ENCODE measurements around the gene FMNL2.

FMNL2 gene

DNA sequence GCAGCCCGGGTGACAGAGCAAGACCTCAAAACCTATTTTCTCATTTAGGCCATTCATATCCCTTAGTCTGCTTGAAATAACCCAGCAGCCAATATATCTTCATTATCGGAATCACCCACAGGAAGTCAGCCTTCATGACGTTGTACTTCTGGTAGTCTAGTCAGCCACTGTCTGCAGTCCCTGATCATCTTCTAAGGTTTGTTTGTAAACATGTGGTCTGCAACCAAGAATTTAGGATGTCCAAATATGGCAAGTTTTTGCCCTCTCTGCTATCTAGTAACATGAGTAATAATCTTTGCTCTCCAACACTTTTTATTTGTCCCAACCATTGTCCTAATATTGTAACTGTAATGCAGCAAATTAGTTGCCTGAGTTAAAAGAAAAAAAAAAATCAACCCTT is 289.8 kb downstream of the FMNL2 start:
- Histone ChIP-seq H3K9me3 (no peaks in the 10 kb centered on the region), H3K4me1 (ENCODE audit: control insufficient read depth in 1 of 2, insufficient read depth in 1 of 2, low read depth in 1 of 2, low read length in 1 of 2) (peaks cover 0 to 4% of the 10 kb centered on the region in 2 experiments), H3K27ac (no peak overlapping the region), H3K36me3 (no peaks in the 10 kb centered on the region), H3K27me3 (no peaks in the 10 kb centered on the region), H3K4me3 (ENCODE audit: low read depth in 1 of 2, low read length in 1 of 2) (no peak overlapping the region)
- TF ChIP-seq, protein P1, sequence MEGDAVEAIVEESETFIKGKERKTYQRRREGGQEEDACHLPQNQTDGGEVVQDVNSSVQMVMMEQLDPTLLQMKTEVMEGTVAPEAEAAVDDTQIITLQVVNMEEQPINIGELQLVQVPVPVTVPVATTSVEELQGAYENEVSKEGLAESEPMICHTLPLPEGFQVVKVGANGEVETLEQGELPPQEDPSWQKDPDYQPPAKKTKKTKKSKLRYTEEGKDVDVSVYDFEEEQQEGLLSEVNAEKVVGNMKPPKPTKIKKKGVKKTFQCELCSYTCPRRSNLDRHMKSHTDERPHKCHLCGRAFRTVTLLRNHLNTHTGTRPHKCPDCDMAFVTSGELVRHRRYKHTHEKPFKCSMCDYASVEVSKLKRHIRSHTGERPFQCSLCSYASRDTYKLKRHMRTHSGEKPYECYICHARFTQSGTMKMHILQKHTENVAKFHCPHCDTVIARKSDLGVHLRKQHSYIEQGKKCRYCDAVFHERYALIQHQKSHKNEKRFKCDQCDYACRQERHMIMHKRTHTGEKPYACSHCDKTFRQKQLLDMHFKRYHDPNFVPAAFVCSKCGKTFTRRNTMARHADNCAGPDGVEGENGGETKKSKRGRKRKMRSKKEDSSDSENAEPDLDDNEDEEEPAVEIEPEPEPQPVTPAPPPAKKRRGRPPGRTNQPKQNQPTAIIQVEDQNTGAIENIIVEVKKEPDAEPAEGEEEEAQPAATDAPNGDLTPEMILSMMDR (IDR thresholded peaks at IDR 0.05) = no peak

DNA sequence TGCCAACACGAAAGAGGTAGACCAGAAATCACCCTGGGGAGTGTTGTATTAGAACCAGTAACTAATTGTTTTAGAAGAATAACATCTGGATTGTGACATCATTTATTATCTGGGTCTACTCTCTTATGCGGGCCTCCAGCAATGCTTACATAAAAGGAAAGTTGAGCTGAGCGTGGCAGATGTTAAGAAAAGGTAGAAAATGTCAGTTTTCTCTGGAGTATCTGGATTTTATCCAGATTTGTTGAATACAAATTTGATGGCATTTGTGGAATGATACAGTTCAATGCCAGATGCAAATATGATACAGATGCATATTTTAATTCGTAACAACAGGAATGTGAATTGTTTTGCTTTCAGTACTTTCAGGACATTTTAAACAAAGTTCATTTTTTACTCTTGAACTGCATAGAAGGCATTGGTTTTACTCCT is 292.0 kb downstream of the FMNL2 start:
- Histone ChIP-seq H3K4me3 (ENCODE audit: low read depth in 1 of 2, low read length in 1 of 2) (no peak overlapping the region), H3K27ac (no peak overlapping the region), H3K27me3 (no peaks in the 10 kb centered on the region), H3K36me3 (no peaks in the 10 kb centered on the region), H3K9me3 (no peaks in the 10 kb centered on the region), H3K4me1 (ENCODE audit: control insufficient read depth in 1 of 2, insufficient read depth in 1 of 2, low read depth in 1 of 2, low read length in 1 of 2) (peaks cover 0 to 4% of the 10 kb centered on the region in 2 experiments)
- TF ChIP-seq, protein P1 (IDR thresholded peaks at IDR 0.05) = no peak

DNA sequence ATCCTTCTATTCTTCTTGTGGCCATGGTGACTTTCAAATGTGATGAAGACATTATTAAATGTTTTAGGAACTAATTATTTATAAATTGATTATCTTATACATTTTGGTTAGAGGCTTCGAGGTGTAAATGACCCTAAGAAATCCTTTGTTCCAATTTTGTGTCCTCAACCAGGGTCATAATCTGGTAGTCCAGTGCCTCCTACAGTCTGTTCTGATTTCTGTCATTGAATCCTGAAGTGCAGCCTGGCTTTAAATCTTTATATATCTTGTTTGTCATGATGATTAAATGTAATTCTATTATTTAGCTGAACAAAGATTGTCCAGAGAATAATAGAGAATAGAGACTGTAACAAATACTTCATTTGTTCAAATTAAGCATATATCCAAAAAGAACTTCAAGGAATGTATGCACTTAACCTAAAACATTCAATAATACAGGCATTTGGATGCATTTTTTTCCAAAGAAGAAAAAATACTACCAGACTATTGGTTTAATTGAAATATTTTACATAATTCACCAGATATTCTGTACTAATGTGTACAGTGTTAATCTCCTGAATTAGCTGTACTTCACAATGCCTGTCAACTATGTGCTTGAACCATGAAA is 292.5 kb downstream of the FMNL2 start:
- no peaks in the 10 kb centered on the region for H3K27me3 ChIP-seq

DNA sequence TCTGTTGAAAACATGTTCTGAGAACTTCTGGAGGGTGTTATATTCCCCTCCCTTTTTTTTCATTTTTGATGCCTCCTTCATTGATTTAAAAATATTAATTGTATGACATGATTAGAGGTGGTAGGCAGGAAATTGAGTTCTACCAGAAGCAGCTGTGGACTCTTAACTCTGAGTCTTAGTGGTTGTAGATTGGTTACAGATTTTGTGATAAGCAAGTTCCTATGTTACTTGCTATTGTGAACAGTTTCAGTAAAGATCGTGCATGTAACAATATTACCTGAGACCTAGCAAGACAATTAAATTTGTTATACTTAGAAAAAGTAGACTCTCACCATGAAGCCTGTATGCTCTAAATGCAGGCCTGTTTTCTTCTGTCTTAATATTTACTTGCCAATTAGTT is 294.2 kb downstream of the FMNL2 start:
- no peaks in the 10 kb centered on the region for H3K9me3 ChIP-seq
- H3K27ac ChIP-seq = no peak overlapping the region
- H3K27me3 ChIP-seq = no peaks in the 10 kb centered on the region
- no peak overlapping the region for H3K4me3 ChIP-seq (ENCODE audit: low read depth in 1 of 2, low read length in 1 of 2)
- H3K4me1 ChIP-seq (ENCODE audit: control insufficient read depth in 1 of 2, insufficient read depth in 1 of 2, low read depth in 1 of 2, low read length in 1 of 2) = peaks cover 0 to 1% of the 10 kb centered on the region in 2 experiments
- no peaks in the 10 kb centered on the region for H3K36me3 ChIP-seq
- TF ChIP-seq, protein P1 (IDR thresholded peaks at IDR 0.05) = no peak

More for the DNA sequence above, 292.5 kb downstream of the FMNL2 start:
- Histone ChIP-seq H3K4me3 (ENCODE audit: low read depth in 1 of 2, low read length in 1 of 2) (no peak overlapping the region), H3K27ac (no peak overlapping the region), H3K9me3 (no peaks in the 10 kb centered on the region), H3K4me1 (ENCODE audit: control insufficient read depth in 1 of 2, insufficient read depth in 1 of 2, low read depth in 1 of 2, low read length in 1 of 2) (peaks cover 0 to 4% of the 10 kb centered on the region in 2 experiments), H3K36me3 (no peaks in the 10 kb centered on the region)
- TF ChIP-seq, protein P1 (IDR thresholded peaks at IDR 0.05) = peak; percentile 28

DNA sequence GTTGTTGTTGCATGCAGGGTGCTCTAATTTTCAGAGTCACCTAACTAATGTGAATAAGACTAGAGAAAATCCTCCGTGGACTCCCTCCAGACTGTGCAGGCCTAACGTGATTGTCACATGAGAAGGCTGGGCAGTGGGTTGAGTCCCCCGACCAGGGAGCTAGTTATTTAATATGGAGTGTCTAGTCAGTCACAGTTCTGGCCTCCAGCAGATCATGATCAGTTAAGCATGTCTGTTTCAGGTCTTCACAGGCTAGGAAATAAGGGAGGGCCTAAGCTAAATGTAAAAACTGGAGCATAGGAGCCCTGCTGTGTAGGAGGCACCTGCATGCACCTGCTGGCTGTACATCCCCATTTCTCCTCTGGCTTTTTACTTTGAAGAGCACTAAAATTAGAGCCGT is 295.5 kb downstream of the FMNL2 start:
- Histone ChIP-seq H3K27ac (no peak overlapping the region), H3K9me3 (no peaks in the 10 kb centered on the region), H3K27me3 (no peaks in the 10 kb centered on the region), H3K4me1 (ENCODE audit: control insufficient read depth in 1 of 2, insufficient read depth in 1 of 2, low read depth in 1 of 2, low read length in 1 of 2) (peaks cover 8 to 9% of the 10 kb centered on the region in 2 experiments), H3K36me3 (no peaks in the 10 kb centered on the region), H3K4me3 (ENCODE audit: low read depth in 1 of 2, low read length in 1 of 2) (no peak overlapping the region)
- TF ChIP-seq, protein P1 (IDR thresholded peaks at IDR 0.05) = no peak

Measured in neutrophil (primary cell).